Glomerular endothelial cell (primary cell): ENCODE measurements around the gene CCT4. TPM values are rescaled to one million over a fixed set of nuclear protein-coding genes. Genes with fewer than 3 reads are reported as not detected.

Experiments
- total RNA-seq: library from RNA; depleted of rRNA; stranded (reverse); fragments of >200 nt; gene quantifications from 2 replicates; pipeline ENCODE4 v1.2.3, GENCODE V29; 2015

The CCT4 gene
- total RNA-seq, 1 donor from 2014 or later: 122 TPM

Other genes starting within 250 kb of the CCT4 start
- gene FAM161A, start 34.6 kb downstream of the CCT4 start, total RNA-seq: 0.78 and 1.9 TPM in 2 replicates
- 35.3 and 48.1 TPM in 2 replicates for gene COMMD1, start 17.0 kb upstream of the CCT4 start, total RNA-seq